HG03135 (cell line): Measurements from ENCODE around the gene C1QTNF6.

Experiments
- ATAC-seq: cut with Tn5 transposase; IDR thresholded peaks from one replicate; pipeline ENCODE4 v1.9.1; 2021; ENCODE audit warnings: mild to moderate bottlenecking, moderate library complexity; ENCODE audit not compliant: unreplicated experiment

The C1QTNF6 gene

GRCh38 chr22:37164505-37164887 is 23.6 kb downstream of the C1QTNF6 start:
- peak; percentile 2 for ATAC-seq

DNA sequence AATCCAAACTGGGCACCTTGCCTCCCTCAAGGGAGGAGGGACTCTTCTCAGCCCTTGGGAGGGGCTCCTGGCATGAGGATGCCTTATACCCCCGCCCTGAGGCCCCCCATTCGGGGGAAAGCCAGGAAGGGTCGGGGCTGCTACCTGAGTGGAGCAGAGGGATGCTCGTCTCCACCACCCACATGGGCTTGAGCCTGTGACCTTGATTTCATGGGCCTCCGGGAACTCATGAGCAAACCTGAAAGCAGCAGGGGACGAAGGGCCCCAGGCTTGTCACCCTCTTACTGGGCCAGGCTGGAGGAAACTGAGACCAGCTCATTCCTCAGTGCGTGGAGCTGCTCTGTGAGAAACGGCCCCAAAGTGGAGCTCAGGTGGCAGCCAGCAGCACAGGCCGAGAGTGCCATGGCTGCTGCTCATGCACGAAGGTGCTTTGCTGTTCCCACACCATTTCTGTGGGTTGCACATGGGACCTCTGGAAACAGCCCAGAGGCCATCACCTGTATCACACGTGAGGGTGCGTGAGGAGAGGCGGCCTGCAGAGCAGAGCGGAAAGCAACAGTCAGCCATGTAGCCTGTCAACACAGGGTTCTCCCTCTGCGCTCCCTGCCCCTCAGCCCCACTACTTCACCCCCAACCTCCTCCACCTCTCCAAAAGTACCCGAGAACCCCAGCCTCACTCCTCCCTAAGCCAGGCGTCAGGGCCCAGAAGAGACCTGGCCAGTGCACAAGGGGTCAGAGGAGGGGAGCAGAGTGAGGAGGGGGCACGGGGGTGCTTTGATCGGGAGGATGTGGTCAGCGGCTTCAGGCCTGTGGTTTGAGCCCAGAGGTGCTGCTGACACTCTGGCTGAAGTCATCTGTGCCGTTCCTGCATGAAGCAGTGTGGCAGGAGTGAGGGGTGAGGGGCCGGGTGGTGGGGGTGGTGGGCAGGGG is 24.2 kb downstream of the C1QTNF6 start:
- ATAC-seq = peak; percentile 35

GRCh38 chr22:37163096-37163489 is 25.0 kb downstream of the C1QTNF6 start:
- ATAC-seq = no peak

DNA sequence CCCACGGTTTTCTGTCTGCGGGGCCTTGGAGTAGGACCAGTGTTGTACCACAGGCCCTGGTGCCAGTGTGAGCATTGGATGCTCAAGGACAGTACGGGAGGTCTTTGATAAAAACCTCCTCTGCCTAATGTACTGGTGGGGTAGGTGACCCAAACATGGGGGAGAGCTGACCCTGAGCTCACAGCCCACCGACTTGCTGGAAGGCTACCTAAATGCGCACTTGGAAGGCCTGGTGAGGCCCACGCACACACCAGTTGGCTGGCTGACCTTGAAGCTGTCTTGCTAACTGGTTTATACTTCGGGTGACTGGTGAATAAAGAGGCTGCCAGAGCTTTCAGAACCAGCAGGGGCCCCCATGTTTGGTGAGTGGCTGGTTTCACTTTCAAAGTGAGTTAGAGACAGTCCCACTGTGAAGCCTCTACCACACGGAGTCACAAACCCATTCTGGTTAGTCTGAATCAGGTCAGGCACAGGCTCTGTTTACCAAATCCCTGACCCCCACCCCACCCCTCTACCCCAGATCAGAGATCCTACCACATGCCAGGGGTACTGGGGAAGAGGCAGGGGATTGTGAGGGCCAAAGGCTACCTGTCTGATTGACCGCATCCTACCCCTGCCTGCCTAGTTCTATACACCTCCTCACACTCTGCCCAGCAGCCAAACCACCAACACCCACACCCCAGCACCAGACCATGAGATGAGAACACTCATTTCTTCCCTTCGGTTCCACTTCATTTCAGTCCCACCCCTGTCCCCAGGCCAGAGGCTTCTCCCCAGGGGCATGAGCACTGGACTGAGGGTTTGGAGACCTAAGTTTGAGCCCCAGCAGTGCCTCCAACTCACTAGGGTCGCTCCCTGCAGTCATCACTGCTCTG is 25.6 kb downstream of the C1QTNF6 start:
- peak; percentile 42 for ATAC-seq

- ATAC-seq = no peak
These were observed 26.6 kb downstream of the C1QTNF6 start for GRCh38 chr22:37161443-37161842.

DNA sequence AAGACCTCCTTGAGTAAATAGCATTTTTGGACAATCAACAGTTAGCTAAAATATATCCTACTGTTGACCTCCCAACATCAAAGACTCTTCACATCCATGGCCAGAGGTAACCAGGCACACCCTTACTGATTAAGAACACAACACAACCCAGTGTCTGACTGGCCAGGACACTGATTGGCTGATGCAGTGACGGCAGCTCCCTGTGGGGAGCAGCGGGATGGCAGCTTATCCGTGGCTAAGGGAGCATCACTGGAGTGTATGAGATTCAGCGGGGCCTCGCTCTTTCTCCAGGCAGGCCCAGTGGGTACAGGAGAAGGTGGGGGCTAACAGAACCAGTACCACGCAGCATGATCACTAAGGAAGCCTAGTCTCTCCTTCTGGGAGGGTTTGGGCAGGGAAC is 28.0 kb downstream of the C1QTNF6 start:
- no peak for ATAC-seq

DNA sequence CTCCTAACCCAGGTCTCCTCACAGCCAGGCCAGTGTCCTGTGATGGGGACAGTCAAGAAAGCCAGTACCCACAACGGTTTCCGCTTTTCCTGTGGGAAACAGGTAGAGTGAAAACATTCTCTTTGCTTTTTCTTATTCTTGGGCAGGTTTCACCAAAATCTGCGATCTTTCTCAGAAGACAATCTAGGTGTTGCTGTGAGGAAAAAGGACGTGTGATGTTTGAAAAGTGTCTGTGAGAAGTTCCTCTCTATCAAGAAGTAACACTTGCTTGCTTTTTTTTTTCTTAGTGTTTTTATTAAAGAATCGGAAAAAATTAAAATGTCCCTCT is 29.1 kb downstream of the C1QTNF6 start:
- no peak for ATAC-seq

DNA sequence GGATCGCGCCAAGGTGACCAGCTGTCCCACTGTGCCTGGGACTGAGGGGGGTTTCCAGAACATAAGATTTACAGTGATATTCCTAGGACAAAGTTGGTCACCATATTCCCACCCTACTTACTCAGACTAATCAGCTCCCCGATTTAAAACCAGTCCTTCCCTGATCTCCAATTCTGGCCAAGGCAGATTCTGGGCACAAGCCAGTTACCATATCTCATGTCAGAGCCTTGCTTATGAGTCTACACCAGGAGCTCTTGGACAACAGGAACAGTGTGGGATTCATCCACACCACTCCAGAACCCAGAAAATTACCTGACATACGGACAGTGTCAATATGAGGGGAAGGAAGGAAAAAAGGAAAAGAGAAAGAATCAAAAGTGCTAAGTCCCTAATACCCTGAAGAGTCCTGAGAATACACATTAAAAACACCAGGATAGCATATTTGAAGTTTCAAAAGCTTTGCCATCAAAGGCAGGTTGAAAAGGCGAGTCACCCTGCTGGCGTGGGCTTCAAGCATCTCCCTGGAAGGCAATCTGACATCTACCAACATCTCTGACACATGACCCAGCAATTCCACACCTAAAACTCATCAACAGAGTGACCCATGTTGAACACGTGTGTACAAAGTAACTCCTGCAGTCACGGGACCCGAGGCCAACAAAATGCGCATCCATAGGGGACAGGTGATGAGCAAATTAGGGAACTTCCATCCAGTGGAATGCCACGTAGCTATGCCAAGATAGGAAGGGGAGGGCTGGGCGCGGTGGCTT is 30.3 kb downstream of the C1QTNF6 start:
- no peak for ATAC-seq

DNA sequence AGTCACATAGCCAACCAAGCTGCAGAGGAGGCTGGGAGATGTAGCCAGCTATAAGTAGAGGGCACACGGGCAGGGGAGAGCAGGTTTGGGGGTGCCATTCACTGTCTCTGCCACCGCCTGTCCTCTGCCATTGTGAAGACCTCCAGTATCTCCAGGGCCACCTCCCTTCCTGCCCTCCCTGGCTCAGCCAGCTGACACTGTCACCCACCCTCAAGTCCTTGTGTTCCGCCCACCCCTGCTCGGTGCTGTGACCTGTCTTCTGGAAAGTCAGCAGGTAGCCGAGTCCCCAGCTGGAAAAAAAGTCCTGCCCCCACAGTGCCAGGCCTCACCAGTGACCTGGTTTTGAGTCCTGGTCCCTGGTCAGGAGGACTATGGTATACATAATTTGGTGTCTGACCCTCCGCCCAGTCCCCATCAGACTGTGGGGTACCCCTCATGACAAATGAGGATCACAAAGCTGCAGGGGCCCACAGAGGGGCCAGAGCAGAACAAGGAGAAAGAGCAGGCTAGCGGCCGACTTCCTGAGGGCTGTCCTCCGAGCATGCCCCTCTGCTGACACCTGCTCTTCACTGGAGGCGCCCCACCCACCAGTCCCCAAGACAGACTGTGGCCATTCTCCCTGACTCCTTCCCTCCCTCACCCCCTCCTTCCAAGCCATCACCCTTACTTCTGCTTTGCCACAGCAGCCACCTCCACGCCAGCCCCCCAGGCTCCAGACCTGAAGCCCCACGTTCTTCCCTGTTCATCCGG is 31.2 kb downstream of the C1QTNF6 start:
- no peak for ATAC-seq

DNA sequence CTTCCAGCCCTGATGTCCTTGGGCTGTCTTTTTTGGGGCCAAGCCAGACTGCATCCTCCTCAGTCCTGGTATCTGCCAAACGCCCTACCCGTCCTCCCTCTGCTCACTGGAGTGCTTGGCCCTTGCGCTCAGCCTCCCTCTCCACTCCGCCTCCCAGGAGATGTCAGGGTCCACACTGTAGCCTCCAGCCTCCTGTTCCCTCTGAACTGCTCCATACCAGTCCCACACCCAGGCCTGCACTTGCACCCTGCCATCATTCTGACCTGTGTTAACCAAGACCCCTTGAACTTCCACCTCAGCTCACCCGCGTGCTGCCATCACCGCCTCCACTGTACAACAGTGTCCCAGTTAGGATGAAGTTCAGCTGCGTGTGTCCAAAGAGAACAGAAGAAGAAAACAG is 32.1 kb downstream of the C1QTNF6 start:
- ATAC-seq = no peak

- ATAC-seq = no peak
These were observed 32.9 kb downstream of the C1QTNF6 start for GRCh38 chr22:37154925-37155712.

- no peak for ATAC-seq
These were observed 34.1 kb downstream of the C1QTNF6 start for GRCh38 chr22:37153901-37154300.

DNA sequence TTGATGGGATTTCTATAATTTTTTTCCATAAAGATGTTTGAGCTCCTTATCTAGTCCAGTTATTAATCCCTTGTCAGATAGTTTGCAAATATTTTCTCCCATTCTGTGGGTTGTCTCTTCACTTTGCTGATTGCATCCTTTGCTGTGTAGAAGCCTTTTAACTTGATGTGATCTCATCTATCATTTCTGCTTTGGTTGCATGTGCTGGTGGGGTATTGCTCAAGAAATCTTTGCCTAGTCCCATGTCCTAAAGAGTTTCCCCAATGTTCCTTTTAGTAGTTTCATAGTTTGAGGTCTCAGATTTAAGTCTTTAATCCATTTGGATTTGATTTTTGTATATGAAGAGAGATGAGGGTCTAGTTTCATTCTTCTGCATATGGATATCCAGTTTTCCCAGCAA is 36.6 kb downstream of the C1QTNF6 start:
- no peak for ATAC-seq

DNA sequence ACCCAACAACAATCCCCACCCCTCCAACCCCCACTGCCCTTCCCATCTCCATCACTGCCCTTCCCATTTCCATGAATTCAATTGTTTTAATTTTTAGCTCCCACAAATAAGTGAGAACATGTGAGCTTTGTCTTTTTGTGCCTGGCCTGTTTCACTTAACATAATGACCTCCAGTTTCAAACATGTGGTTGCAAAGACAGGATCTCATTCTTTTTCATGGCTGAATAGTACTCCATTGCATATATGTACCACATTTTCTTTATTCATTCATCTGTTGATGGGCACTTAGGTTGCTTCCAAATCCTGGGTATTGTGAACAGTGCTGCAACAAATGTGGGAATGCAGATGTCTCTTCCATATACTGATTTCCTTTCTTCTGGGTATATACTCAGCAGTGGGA is 37.3 kb downstream of the C1QTNF6 start:
- no peak for ATAC-seq

DNA sequence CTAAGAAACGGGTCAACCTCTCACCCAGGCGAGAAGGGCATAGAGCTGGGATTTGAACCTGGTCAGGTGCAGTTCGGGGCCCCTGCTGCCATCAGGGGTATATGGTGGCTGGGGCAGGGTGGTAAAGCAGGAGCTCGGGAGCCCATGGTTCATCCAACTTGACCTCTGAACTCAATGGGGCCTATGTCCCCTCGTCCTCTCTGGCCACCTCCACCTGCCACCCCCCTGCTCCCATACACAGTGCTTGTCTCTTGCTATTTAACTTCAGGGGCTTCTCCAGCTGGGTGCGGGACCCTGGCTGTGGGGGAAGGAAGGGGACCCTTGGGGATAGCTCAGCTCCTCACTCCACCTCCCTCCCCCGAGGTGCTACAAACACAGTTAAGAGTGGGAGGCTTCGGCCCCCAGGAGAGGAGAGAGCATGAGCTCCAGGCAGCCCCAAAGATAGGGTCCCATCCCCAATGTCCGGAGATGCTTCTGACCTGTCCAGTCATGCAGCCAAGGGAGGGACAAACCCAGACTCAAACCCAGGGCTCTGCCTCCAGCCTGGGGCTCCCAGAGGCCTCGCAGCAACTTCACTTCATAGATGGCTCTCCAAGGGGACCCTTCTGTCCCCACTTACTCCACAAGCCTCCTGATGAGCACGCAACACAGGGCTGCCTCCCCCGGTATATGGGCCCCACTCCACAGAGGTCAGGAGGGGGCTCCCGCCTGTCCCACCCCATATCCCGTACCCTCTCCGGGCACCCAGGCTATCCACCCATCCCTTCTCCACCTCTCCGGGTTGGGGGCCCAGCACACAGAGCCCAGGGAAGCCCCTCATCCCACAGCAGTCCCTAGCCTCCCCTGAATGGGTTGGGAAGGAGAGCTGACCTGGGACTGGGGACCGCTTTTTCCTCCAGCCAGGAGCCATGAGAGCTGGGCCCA is 39.0 kb downstream of the C1QTNF6 start:
- ATAC-seq = peak; percentile 6

- no peak for ATAC-seq
These were observed 39.9 kb downstream of the C1QTNF6 start for GRCh38 chr22:37148031-37148651.

DNA sequence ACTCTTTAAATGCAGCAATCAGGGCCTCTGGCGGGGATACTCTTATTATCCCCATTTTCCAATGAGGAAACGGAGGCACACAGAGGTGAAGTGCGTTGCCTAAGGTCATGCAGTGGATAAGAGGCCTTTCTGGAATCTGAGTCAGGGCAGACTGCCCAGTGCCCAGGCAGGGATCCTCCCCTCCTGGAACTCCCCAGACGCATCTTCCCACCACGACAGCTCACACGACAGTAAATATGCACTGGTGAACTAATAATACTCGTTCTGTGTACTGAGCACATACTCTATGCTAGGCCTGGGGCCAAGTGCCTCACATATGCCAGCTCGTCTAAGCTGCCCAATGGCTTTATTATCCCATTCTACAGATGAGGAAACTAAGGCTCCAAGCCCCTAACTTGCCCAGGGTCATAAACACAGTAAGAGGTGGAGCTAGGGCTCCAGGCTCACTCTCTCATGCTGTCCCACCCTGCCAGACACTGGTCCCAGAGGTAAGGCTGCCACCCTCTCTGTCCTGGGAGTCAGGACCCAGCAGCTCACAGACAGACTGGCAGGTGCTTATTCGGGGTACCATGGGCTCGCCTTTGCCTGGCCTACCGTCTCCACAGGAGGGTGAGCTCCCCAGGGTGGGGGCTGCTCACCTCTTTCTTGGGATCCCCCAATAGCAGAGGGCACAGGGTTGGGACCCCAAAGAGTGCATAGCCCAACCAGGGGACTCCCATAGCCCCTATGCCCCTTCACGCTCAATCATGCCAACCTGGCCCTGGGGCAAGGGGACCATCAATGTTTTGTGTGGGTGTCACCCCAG is 40.7 kb downstream of the C1QTNF6 start:
- no peak for ATAC-seq
